ENCODE measurements around the gene ZCCHC14.

Gene ZCCHC14

DNA sequence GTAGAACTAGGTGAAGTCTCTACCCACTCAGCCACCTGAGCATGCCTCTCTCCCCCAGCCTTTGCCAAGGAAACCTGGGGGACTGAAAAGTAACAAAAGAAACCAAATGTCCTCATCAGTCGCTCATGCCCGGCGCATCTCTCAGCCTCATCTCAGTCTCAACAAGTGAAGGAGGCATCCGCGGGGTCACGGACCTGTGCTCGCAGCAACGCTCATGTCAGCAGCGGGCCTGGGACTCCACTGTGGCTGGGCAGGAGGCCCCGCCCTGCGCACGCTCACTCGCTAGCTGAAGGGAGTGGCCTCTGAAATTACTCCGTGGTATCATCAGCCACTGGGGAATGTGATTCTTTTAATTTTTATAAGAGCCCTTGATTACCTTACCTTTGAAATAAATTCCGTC is 69.4 kb downstream of the ZCCHC14 start:
- DNase-seq: no peak

DNA sequence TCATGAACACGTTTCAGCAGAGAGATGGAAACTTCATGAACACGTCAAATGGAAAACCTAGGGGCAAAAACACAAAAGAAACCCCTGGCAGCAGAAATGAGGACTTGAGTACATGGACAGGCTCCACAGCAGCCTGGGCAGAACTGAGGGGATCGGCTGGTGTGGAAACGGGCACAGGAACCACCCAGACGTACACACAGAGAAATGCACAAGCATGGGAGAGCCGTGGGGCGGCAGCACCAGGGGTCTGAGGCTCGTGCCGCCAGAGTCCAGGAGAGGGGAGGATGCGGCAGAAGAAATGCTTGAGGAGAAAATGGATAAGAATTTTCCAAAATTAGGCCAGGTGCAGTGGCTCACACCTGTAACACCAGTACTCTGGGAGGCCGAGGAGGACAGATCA is 70.7 kb downstream of the ZCCHC14 start:
- DNase-seq: no peak

DNA sequence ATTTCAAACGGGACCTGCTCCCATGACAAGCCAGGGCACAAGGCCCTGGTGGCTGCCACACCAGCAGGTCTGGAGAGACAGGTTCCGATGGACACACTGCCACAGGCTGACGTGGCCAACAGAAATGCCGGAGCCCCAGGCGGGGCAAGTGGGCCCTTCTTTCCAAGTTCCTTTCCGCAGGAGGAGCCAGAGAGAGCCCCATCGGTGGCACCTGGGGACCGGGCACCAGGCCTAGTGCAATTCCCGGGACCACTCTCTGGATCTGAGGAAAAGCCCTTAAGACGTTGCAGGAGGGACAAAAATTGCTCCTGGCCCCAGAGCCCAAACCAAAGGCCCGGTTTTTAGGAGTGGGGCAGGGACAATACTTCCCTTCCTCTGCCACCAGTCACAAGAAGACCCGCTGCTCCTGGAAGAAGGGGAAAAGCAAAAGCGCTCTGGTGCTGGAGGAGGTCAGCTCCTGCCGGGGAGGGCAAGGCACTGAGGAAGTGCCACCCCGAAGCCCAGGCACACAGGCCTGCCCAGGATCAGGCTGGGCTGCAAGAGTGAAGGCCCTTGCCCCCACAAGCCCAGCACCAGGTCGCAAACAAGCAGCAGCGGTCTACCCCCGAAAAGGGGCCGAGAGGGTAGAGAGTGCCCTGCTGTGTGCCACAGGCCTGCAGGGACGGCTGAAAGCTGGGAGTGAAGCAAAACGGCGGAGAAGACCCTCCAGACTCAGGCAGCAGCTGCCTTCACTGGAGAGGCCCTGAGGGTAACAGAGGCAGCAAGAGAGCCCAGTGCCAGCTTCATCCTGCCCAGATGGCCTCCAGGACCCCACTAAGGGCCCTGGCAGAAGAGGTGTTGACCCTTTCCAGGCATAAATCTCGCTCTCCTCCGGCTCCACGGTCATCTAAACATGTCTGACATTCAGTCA is 71.6 kb downstream of the ZCCHC14 start:
- no peak for DNase-seq

DNA sequence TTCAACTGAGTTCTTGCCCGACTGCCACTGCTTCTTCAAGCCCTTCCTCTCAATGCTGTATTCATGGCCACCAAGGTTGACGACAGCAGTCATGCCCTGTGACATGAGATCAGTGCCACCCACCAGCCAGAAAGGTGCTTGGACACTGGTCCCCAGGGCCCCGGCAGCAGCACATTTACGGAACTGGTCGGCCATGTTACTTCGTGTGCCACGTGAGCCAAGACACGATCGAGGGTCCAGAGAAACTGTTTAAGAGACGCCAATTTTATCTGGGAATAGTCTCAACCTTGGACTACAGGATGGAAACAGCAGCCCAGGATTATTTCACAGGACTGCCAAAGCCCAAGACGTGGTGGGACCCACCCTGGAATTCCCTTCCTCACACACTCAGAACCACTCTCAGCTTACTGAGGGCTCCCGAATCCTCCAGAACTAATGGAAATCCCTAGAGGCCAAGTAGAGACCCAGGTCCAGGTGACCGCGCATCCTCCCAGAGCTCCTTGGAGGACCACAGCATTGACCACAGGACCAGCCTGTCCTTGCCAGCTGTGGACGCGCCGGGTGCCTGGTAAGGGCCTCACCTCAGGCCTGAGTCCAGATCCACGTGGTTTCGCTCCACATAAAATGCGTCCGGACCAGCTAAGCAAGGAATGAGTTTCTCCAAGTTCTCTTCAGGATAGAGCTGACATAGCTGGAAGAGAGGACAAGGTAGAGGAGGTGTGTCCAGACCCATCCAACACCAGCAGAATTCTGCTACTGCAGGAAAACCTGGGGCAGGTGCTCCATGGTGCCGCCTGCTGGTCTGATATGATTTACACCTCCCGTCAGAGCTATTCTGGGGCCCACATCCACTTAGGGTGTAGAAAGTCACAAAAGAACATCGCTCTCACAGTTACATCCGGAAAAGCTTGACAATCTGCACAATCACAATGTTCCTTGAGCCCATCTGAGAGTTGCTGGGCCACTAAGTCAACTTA is 72.5 kb downstream of the ZCCHC14 start:
- DNase-seq: no peak

DNA sequence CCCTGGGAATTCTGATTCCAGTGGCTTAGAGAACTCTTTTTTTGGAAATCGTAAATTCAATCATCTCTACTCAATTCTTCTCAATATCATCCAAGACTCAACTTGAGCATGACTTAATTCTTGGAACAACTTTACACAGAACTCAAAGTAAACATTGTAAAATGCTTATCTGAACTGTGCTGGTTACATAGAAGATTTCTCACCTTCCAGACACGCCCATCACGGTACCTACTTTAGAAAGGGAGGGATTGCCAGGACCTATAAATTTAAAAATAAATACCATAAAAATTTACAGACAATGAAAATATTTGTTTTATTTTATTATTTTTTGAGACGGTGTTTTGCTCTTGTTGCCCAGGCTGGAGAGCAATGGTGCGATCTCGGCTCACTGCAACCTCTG is 74.2 kb downstream of the ZCCHC14 start:
- DNase-seq: no peak

DNA sequence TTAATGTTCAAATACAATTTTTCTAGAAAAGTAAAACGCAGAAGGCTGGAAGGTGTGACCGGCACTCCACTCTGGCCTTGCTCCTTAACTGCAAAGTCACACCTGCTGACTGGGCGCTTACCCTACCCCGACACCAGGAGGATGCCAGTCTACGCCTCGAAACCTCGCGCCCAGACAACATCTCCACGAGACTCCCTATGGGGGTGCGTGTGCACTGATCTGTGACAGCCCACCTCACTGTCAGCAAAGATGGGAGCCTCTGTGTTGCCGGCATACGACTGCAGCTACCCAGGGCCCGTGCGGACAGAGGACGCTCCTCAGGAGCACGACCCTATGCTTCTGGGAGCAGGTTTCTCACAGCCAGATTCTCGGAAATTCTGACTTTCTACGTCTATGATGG is 74.6 kb downstream of the ZCCHC14 start:
- DNase-seq: no peak

DNA sequence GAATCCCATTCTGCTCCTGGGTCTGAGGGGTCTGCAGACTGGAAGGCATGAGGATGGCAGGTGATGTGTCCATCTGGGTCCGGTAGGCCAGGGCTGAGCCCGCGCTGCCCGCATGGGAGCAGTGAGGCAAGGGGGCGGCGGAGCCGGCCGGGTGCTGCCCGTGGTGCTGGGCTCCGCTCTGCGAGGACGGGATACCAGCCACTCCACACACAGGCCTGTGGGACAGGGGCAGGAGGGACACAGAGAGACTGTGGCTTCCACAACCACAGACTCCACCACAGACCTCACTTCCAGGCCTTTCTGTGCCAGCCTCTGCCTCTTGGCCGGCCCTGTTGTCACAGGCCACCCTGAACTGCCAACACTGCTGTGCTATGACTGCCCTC is 75.3 kb downstream of the ZCCHC14 start:
- DNase-seq: no peak

DNA sequence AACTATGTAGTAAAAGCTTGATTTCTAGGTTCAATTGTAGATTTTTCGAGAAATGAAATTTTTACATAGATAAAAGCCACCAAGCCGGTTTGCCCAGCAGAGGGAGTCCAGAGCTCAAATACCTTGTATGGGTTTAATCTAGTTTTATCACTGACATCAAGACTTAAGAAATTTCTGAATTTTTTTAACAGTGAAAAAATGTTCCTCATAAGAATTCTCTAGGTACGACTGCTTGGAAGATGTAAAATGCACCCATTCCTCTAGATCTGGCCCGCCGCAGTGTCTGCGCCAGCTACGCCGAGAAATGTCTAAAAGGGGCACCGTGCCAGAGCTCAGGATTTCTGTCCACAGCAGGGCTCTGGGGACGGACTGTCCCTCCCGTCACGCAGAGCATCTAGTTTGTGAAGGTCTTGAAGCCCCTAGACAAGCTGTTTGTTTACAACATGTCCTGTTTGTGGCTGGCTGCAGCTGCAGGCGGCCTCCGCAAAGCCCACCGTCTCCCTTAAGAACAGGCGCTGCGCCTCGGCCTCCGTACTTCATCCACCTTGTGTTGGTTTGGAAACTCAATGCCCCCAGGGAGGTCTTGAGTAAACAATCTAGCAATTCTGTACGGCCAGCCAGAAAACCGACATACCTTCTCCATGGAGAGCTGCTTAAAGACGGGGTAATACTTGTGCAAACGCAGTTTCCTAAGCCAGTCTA is 75.8 kb downstream of the ZCCHC14 start:
- DNase-seq: no peak

DNA sequence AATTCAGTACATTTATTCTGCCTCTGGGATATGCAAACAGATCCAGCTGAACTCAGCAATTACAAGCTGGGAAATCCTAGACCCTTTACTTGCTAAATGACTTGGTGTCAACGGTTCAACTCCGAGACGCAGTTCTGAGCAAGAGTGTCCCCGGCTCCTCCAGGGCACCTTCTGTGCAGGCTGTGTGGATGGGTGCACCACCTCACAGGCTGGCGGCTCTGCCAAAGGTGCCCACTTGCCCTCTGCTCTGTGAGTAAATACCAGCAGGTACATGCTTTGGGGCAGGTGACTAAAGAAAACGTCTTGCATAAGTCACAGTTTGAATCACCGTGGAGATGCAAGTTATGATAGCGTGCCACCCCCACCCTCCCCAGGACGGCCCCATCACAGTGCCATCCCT is 77.4 kb downstream of the ZCCHC14 start:
- DNase-seq: no peak

DNA sequence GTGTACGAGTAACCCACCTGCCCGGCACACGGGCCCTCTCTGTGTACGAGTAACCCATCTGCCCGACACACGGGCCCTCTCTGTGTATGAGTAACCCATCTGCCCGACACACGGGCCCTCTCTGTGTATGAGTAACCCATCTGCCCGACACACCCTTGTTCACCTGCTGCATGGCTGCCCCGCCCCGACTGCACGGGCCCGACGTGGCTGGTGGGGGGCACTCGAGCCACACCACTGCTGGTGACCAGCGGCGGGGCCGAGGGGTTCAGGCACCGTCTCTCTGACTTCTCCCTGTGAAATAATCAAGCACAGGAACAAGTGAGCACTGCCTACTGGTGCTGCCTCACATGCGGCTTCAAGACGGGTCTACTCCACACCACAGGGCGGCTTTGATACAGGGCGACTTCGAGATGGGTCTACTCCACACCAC is 78.6 kb downstream of the ZCCHC14 start:
- no peak for DNase-seq

DNA sequence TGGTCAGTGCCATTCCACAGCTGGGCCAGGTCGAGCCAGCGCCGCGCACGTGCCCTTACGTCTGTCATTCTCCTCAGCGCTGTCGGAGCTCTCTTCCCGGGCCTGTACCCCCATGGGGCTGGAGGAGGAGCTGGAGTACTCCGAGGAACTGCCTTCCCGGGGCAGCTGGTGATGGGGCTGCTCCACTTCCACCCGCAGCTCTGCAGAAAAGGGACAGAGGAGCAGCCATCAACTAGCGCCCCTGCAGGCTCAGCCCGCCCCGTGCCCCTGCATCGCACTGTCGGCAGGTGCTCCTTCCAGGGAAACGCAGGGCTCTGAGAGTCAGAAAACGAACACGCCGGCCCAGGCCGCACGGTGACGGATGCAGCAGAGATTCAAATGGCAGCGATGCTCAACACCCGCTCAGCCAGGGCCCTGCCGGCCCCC is 79.8 kb downstream of the ZCCHC14 start:
- DNase-seq: no peak

DNA sequence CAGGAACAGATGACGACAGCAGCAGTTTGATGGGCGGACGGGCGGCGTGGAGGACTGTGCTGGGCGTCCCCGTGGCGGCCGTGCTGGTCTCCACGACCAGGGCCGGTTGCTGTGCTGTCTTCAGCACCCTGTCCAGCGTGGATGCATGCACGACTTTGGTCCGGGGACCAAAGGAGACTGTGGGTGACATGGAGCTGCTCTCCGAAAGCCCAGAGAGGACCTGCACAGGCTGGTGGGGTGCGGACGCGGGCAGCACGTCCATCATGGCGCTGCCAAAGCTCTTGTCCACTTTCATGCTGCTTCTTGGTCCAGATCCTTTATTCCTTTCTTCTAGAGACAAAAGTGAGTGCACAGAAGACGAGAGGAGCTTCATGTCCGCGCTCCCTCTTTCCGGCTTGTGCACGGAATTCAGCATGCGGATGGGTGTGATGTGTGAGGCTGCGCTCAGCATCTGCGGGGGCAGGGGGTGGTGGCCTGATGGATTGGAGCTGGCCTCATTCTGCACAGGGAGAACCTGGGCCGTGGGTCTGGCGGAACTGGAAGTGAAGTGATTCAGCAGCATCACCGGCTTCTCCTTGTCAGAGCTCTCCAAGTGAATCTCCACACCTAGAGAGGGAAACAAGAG is 80.3 kb downstream of the ZCCHC14 start:
- no peak for DNase-seq

DNA sequence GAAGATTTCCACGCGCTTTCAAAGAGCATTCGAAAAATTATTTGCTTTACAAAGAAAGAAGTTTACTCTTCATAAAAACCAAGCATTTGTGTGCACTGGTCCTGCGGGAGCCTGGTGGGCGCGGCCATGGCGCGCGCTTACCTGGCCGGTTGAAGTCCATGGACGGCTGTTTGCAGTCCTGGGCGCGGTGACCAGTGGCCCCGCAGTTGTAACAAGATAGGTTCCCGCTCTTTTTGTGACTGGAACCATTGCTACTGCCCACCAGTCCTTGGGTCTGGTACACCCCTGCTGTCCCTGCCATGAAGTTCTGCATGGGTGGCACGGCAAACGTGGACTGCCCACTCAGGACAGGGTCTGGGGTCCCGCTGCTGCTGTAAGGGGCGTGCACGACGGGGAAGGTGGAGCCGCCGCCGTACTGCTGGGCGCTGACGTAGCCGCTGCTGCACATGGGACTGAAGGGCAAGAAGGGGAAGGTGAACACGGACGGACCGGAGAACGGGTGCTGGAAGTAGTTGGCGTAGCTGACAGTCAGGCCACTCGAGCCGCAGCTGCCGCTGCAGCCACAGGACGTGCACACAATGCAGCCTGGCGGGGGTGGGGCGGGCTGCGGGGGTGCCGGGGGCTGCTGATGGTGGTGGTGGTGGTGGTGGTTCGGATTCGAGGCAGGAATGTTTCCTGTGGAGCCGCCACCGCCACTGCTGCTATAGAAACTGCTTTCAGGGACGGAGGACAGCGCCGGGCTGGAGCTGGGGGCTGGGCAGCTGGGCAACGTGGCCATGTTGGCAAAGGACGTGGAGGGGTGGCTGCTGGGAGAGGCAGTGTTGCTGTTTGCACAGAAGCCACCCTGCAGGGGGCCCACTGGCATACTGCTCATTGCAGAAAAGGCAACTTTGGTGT is 81.2 kb downstream of the ZCCHC14 start:
- DNase-seq: no peak

DNA sequence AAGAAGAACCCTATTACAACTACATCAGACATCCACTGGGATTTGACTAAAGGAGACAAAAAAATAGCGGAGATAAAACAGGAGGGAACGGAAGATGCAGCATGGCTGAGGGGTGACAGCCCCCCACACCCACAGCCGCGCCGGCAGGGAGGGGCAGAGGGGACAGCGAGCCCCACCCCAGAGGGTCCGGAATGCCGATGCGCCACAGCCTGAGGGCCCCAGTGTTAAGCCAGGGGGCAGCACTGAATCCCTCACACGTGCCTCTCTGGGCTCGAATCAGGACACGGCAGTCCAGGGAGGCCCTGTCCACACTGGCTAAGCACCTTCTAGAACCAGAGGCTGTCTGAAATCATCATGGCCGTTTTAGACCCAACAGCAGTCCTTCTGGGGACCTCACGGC is 81.9 kb downstream of the ZCCHC14 start:
- no peak for DNase-seq

DNA sequence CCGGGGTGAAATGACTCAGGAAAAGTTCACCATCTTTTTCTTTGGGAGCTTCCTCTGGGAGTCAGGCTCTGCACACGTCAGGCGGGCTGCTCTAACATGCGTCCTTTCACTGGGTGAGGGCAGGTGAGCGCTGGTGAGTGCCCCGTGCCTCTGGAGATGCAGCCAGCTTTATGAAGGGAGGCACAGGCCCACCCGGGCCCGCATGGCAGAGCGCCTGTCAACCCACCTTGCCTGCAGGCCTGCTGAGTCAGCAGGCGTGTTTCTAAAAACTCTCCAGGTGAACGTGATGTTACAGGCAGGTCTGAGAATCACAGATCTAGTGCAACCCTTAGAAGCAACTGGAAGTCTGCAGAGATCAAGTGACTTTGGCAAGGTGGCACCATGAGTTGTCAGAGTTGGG is 82.3 kb downstream of the ZCCHC14 start:
- DNase-seq: no peak

DNA sequence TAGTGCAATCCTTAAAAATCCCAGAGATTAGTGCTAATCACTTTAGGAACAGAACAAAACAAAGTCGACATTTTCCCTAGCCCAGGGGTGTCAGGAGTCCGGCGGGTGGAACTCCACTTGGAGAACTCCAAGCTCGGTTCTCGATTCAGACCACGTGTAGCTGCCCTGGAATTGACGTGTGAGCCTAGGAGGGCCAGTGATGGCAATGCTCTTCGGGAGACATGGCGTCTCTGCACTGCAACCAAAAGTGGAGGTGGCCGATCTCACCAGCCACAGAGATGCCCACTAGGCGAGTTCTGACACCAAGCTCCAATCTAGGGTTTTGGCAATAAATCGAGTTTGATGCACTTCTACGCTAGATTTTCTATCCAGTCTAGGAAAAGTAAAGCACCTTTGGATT is 83.0 kb downstream of the ZCCHC14 start:
- DNase-seq: no peak

DNA sequence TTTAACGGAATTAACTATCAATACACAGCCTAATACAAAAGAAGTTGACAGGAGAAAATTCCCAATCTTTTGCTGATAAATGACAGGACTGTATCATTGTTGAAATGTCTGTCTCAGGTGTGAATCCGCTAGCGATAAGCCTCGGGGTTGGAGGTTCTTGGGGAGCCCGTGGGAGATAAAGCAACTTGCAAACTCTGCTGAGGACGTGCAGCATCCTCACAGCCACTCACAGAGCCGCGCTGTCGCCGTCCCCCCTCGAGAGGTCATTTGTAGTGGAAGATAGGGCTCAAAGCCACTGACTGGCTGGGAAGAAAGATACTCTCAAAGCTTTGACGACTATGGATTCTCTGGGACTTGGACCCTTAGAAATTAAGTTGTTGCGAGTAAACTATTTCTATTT is 83.7 kb downstream of the ZCCHC14 start:
- no peak for DNase-seq

DNA sequence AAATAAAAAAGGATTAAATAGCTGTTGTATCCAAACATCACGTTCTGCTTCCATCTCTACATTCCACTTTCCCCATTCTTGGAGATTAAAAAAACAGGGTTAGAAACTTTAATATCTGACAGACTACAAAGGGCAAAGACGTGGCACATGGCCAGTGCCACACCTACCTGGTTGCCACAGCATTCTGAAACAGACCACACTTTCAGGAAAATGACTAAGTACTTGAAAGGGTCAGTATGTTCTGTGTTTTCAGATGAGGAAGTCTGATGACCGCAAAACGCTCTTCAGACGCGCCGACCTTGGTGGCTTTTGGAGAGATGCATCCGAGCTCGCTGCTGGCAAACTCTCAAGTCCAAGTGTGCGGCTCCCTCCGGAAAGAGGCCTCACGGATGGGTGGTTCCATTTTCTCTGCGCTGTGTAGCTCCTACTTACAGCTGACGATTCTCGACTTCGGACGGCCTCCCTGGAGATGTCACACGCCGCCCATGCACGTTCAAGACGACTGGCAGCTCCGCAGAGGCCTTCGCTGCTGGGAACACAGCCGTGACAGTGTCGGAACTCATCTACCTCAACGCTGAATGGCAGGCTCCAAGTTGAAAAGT is 85.2 kb downstream of the ZCCHC14 start:
- DNase-seq: no peak

DNA sequence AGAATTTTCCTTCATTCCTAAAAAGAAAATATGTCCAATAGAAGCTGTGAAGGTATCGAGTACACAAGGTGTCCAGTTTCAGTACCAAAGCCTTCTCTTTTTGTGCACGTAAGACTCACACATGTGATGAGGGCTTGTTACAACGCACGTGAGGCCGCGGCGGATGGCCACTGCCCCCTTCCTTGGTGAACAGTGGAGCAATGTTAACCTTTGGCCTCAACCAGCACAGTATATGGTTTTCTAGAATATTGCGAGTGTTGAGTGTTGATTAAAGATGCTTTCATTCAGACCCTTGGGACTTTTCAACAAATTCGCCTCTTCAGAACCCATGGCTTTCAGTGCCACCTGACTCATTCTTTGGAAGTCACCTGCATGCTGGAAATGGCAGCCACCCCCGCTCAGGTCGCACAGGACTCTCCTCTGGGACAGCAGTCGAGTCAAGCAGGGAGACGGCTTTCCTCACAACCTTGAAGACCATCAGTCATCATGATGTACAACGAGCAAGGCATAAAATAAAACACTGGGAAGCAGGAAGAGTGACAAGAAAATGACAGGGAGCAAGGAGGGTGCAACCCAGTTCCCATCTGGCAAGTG is 86.2 kb downstream of the ZCCHC14 start:
- no peak for DNase-seq

DNA sequence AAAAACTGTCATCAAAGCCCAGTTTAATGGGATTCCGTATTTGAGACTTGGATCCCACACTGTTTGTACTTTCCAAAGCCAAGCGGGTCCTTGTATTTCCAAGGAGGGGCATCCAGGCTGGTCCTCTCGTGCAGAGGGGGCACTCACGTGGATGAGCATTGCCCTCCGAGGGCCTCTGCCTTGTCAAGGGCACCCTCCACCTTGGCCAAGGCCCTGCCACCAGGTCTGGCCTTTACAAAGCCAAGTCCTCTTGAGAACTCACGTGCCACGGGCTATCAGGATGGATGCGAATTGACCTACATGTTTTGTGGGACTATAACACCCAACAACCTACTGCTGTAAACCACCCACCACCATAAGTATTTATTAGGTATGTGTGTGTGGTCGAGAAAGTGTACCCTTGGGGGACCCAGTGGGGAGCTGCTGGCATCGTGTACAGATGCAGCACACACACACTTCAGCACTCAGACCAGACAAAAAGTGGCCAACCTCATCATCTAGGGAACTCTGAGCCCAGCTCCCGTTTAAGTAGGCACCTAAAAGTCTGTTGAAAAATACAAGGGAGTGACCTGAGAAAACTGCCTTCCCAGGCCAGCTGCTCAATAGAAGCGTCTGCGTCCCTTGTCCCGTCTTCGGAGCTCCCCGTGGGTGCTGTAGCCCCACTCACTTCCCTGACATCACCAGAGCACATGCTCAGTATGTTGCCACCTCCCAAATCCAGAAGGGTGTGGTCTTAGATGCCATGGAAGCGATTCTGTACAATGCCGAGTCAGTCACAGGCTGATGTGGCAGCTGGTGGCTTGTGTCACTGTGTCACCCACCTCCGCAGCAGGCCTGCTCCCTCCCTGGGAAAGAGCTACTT is 87.8 kb downstream of the ZCCHC14 start:
- DNase-seq: no peak
